Inflammatory macrophage treated with lipopolysaccharide for 4 hours (primary cell): ENCODE results near the gene JPT2.

Experiments used
- DNase-seq: peaks from one replicate; pipeline ENCODE4 v3.0.0-alpha.2; 2020

The JPT2 gene

GRCh38 chr16:1740781-1741490 lies 62.9 kb downstream of the JPT2 start:
- no peak for DNase-seq

GRCh38 chr16:1741553-1742165 lies 63.6 kb downstream of the JPT2 start:
- DNase-seq = no peak

GRCh38 chr16:1743376-1744337 lies 65.6 kb downstream of the JPT2 start:
- no peak for DNase-seq

GRCh38 chr16:1744338-1744840 lies 66.3 kb downstream of the JPT2 start:
- no peak for DNase-seq

- DNase-seq = no peak
Observed at GRCh38 chr16:1745181-1745899, 67.3 kb downstream of the JPT2 start.

- no peak for DNase-seq
Observed at GRCh38 chr16:1745900-1746692, 68.0 kb downstream of the JPT2 start.

GRCh38 chr16:1746693-1747195 lies 68.7 kb downstream of the JPT2 start:
- DNase-seq = no peak

- no peak for DNase-seq
Observed at GRCh38 chr16:1747934-1748333, 69.9 kb downstream of the JPT2 start.

- no peak for DNase-seq
Observed at GRCh38 chr16:1749152-1750117, 71.4 kb downstream of the JPT2 start.
